Activated CD4-positive, alpha-beta T cell treated with anti-CD3 and anti-CD28 coated beads for 4 hours (primary cell): Measurements from ENCODE around the gene COG7.
"Not testable (repeated sequence)": the region's sequence is repeated elsewhere in the genome, so short reads cannot be mapped to it uniquely, and the experiment has no call there.

Experiments
- DNase-seq, 2 donors: peaks; one replicate each; pipeline ENCODE4 v3.0.0-alpha.2; 2020

The COG7 gene

DNA sequence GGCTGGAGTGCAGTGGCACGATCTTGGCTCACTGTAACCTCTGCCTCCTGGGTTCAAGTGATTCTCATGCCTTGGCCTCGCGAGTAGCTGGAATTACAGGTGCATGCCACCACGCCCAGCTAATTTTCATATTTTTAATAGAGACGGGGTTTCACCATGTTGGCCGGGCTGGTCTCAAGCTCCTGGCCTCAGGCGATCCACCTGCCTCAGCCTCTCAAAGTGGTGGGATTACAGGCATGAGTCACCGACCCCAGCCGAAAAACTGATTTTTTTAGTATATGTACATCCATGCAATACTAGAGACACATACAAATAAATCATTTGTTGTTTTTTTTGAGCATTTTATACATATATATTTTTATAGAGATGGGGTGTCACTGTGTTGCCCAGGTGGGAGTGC is 71.3 kb downstream of the COG7 start:
- DNase-seq, result not testable (repeated sequence)

DNA sequence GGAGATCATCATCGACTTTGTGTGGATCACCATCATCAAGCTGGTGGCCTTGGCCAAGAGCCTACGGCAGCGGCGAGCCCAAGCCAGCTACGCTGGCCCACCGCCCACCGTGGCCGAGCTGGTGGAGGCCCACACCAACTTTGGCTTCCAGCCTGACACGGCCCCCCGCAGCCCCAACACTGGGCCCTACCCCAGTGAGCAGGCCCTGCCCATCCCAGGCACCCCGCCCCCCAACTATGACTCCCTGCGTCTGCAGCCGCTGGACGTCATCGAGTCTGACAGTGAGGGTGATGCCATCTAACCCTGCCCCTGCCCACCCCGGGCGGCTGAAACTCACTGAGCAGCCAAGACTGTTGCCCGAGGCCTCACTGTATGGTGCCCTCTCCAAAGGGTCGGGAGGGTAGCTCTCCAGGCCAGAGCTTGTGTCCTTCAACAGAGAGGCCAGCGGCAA is 72.5 kb downstream of the COG7 start:
- DNase-seq, result no peak

DNA sequence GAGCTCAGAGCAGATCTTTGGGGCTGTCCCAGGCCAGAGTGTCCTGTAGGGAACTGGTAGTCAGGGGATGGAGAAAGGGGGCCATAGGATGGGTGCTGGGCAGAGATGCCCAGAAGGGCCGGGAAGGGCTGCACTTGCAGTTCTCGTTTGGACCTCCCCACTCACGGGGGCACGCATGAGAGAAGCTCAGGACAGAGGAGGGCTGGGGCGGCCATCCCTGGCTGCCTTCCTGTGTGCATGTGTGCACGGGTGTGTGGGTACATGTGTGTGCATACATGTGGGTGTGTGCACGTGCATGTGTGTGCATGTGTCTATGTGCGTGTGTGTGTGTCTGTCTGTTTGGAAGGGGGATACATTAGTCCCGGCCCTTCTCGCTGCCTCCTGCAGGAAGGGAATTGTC is 73.3 kb downstream of the COG7 start:
- no peak for DNase-seq

DNA sequence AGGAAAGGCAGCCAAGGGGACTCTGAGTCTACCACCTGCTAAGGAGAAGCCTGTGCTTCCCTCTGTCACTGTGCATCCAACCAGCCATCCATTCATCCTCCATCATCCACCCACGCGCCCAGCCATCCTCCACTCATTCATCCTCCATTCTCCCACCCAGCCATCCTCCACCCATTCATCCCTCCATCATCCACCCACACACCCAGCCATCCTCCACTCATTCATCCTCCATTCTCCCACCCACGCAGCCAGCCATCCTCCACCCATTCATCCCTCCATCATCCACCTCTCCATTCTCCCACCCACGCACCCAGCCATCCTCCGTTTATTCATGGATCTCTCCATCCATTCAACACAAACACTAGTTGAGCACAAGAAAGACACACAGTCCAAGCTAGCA is 74.1 kb downstream of the COG7 start:
- no peak for DNase-seq

DNA sequence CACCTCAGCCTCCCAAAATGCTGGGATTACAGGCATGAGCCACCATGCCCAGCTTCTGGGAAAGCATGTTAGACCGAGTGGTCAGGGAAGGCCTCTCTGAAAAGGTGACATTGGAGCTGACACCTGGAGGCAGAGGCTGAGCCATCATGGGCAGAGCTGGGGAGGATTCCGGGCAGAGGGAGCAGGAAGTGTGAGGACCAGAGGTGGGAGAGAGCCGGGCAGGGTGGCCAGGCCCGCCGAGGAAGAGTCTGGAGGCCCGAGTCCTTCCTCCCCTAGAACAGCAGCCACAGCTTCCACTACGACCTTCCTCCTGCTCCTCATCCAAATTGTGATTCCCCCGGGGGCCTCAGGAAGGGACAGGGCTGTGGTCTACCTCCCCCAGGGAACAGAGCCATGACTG is 74.7 kb downstream of the COG7 start:
- no peak for DNase-seq

DNA sequence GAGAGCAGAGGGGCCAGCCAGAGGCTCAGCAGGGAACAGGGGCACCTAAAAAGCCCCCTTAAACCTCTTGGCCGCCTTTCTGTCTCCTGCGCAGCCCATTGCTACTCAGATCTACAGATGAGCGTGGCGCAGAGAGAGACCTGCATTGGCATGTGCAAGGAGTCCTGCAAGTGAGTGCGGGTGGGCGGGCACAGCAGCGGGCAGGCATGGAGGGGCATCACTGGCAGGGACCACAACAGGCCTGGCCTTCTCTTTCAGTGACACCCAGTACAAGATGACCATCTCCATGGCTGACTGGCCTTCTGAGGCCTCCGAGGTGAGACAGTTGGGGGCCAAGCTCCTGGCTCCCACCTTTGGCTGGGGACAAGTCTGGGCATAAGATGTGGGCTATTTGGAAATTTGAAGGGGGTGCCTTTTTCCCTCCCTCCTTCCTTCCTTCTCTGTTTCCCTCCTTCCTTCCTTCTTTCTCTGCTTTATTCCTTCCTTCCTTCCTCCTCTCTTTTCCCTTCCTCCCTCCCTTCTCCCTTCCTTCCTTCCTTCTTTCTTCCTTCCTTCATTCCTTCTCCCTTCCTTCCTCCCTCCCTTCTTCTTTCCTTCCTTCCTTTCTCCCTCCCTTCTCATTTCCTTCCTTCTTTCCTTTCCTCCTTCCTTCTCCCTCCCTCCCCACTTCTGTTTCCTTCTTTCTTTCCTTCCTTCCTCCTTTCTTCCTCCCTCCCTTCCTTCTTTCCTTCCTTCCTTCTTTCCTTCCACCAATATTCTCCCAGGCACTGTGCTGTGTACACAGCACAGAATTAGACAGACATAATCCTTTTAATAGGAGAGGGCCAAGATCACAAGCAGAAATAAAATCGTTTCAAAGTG is 75.7 kb downstream of the COG7 start:
- no peak for DNase-seq

DNA sequence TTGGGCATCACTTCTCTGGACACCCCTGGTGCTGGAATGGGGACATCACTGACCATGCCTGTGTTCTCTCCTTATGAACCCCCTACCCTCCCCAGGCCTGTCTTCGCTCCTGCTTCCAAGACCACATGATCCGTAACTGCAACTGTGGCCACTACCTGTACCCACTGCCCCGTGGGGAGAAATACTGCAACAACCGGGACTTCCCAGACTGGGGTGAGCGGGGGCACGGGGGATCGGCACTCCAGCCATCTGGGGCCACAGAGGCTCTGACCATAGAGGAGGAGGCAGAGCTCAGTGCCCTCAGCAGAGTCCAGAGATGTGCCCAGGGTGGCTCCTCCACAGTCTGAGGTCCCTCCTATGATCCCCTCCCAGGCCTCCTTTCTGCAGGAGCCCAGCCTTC is 77.3 kb downstream of the COG7 start:
- no peak for DNase-seq

DNA sequence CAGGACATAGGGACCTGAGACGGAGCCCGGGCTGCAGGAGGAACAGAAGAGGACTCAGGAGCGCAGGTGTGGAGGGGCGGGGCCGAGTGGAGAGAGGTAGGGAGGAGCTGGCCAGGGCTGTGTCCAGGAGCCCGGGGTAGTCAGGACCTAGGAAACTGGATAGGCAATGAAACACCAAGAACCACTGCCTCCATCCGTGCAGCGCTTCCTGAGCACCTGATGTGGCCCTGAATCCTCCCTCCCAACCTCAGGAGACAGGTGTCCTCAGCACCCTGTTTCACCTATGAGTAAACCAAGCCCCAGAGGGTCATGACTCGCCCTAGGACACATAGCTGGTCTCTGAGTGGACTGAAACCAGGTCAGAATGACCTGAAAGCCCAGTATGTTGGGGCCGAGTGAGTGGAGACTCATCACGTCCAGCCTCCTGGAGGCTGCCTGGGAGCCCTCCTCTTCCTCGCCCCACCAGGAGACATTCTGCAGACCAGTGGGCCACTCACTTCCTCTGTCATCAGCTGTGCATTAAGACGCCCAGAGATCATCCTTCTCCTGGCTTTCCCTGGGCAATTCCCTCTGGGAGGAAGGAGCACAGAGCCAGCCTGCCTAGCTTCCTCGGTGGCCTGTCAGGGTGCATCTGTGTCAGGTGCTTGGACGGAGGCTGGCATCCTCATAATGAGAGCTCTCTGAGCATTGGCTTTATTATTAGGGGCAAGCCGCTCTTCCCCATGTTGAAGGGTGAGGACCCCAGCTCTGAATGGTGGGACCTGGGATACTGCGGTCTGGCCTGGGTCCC is 78.1 kb downstream of the COG7 start:
- DNase-seq, result no peak

DNA sequence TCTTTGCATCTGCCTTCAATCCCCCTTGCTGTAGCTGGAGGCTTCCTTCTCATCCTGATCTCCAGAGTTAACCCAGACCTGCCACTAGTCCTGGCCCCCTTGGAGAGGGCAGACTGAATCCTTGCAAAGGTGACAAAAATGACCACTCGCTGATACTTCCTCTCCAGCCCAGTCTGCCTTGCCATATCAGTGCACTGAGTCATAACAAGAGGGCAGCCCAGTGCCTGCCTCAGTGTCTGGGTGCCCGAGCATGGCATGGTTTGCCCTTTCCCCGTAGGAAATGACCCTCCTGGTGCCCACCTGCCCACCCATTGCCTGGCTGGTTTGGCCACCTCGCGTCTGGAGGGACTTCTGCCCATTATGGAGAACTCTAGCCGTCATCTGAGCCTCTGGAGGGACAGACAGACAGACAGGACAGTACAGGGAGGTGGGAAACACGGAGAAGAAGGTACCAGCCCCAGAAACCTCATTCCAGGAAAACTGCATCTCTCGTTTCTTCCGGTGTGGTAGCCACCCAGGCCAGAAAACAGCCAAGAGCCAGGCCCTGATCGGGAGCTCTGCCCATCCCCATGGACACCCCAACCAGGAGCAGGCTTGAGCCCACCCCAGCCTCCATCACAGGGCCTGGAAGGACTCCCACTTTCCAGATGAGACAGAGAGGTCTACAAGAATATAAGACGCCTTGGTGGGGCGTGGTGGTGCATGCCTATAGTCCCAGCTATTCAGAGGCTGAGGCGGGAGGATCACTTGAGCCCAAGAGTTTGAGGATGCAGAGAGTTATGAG is 79.4 kb downstream of the COG7 start:
- no peak for DNase-seq

DNA sequence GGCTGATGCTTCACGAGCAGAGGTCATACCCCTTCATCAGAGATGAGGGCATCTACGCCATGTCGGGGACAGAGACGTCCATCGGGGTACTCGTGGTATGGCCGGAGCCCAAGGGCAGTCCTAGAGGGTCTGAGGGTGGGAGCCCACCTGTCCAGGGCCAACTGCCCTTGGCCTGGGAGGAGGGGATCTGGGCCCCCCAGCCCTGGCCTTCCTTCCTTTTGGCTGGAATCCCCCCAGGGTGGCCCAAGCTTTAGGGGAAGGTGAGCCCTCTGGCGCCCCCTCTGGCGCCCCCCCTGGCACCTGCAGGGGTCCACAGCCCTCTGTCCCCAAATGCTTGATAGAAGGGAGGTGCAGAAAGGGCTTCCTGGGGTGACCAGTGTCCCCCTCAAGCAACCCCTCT is 81.6 kb downstream of the COG7 start:
- DNase-seq, result no peak

DNA sequence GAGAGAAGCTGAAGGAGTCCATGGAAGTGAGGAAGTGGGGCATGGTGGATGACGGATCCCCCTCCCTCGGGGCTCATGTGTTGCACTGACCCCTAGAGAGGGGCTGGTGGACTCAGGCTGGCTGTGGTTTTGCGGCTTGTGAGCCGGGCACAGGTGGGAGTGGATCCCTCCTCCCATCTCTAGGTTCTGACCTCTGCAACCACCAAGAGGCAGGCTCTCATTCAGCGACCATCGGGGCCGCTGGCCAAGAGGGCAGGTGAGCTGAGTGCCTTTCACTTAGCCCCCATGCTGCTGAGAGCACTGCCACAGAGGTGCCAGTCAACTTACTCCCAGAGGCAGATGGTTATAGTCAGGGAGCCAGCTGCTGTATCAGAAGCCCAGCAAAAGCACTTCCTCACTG is 83.6 kb downstream of the COG7 start:
- no peak for DNase-seq

DNA sequence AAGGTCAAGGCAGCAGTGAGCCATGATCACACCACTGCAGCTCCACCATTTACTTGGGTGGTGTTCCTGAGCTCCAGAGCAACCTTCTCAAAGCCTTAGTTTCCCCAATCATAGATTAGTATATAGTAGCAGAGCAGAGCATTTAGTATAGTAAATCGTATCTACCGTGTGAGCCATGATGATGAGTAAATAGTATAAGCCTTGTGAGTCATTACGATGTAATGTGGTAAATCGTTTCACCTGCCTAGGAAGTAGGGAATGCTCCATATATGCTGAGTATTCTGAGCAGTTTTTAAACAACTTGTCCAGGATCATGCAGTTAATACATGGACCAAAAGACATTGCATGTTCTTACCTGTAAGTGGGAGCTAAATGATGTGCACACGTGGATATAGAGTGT is 84.5 kb downstream of the COG7 start:
- DNase-seq, result no peak

DNA sequence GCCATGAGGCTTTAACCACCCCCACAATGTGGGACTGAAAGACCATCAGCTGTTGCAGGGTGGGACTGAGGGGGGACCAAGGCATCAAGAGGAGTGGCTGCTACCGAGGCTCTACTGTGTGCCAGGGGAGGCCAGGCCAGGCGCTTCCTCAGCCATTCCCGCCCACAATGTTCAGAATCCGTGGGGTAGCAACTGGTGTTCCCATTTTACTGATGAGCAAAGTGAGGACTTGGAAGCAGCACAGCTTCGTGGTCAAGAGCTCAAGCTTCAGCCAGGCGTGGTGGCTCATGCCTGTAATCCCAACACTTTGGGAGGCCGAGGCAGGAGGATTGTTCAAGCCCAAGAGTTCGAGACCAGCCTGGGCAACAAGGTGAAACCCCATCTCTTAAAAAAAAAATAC is 85.0 kb downstream of the COG7 start:
- DNase-seq, result no peak

DNA sequence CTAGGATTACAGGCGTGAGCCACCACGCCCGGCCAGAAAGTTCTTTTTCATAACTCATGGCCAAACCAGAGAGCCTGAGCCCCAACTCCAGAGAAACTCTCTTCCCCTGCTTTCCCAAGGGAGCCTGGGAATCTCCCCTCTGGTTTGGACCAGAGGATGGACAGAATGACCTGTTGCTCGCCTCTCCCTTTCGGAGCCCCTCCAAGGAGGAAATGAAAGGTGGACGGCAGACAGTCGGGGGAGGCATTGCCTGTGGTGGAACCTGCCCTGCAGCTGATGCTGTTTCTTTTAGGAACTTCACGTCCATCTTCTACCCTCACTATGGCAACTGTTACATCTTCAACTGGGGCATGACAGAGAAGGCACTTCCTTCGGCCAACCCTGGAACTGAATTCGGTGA is 85.4 kb downstream of the COG7 start:
- DNase-seq, result no peak

DNA sequence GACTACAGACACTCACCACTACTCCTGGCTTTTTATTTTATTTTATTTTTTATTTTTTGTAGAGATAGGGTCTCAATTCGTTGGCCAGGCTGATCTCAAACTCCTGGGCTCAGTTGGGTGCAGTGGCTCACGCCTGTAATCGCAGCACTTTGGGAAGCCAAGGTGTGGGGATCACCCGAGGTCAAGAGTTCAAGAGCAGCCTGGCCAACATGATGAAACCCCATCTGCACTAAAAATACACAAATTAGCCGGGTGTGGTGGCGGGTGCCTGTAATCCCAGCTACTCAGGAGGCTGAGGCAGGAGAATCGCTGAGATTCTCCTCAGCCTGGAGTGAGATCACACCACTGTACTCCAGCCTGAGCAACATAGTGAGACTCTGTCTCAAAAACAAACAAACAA is 86.6 kb downstream of the COG7 start:
- not testable (repeated sequence) for DNase-seq

DNA sequence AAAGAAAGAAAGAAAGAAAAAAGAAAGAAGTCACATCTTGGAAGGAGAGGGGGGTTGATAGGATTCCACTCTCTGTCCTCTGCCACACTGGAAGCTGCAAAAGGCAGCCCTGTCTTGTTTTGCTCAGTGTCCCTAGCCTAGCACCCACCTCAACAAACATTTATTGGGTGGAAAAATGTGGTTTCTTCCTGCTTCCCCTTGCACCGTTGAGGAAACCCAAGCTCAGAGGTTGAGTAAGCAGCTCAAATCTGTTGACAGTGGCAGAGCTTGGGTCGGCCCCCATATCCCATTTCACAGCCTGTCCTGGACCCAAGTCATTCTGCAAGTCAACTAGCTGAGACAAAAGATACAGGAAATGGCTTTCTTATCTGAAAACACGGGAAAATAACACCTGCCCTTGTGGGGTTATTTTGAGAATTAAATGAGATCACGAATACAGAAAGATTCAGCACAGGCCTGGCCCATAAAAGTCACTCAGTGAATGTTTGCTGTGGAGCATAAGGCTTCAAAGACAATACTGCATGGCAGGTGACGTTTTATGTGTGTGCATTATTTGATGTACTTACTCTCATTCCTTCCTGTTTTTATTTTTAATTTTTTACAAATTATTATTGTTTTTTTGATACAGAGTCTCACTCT is 87.3 kb downstream of the COG7 start:
- DNase-seq, result no peak

DNA sequence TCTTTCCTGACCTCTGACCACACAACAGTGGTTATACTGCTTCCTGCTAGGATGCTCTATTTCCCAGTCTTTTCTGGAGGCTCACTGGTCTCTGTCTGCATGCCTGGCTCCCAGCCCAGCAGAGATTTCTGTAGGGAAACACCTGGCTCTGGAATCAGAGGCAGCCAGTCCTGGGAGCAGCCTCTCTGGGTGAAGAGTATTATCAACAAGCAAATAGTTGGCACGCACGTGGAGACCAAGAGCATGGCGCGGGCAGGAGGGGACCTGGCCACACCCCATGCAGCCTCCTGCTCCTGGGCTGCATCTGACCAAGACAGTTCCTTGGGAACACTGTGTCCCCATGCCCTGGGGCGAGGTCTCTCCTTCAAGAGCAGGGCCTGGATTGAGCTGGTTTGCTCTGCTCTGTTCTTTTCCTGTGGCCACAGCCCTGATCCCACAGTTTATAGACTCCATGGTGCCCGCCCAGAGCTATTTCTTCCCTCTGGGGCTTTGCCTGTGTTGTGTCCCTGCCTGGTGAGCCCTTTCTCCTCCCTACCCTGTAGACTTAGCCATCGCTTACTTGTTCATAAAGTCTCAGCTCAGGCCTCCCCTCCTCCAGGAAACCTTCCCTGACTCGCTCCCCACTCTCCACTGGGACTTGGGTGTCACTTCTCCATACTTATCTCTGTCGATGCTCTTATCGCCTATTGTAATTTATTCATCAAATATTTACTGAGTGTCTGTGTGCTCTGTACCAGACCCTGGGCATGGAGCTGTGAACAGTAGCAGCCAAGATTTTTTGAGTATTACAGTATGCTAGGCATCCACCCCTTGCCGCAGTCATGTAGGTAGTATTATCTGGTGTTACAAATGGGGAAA is 90.3 kb downstream of the COG7 start:
- DNase-seq, result no peak

DNA sequence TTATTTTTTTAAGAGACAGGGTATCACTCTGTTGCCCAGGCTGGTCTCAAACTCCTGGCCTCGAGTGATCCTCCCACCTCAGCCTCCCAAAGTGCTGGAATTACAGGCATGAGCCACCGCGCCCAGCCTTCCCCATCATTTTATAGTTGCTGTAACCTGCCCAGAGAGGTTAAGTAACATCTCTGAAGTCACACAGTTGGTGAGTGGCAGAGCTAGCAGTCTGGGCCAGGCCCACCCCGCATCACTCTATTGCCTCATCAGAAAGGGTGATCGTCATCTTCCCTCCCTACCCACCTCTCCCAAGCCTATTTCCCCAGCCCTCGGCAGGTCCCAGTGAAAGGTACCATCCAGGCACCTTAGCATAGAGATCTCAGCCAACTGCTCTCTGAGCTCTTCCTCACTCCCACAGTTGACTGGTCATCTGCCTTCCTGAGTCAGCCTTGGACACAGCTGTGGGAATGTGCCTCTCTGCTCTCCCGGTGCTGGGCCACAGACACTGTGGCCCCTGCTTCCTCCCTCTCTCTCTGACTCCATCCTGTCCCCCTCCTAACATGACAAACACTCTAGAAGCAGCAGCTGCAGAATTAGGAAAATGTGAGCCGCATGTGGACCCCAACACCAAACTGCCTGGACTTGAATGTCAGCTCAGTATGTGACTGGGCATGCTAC is 93.8 kb downstream of the COG7 start:
- no peak for DNase-seq

DNA sequence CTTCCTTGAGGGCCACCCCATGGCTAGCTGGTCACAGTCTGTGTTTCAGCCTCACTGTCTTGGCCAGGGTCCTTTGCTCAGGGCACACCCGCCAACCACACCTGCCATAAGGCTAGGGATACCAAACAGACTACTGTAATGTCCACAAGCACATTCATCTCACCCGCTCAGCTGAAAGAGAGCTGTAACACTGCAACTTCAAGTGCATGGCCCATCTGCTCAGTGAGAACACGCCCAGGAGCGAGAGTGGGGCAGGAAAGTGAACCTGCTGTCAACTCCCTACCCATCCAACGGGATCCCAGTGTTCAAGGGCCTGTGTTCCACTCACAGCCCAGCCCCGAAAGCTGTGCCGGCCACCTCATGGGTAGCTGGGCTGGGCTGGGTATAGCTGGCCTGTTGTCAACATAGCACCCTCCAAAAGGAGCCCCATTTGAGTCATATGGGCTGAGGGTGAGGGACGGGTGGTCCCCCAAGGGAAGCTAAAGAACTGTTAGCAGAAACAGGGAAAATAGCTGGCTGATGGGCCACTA is 95.2 kb downstream of the COG7 start:
- DNase-seq, result no peak

DNA sequence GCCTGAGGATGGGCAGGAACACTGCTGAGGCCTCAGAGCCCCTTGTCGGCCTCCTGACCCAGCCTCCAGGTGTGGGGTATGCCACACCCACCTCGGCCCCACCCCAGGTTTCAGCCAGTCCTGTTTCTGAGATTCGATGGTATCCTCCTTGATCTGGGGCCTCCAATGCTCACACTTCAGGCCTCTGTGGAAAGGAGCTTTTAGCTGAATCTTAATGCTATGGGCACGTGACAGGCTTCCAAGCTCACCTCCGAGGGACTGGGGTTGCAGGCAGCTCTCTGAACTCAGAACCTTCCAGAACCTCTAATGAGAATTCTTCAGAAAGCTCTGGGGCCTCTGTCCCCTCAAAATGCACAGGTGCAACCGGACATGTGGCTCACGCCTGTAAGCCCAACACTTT is 96.0 kb downstream of the COG7 start:
- DNase-seq, result no peak

DNA sequence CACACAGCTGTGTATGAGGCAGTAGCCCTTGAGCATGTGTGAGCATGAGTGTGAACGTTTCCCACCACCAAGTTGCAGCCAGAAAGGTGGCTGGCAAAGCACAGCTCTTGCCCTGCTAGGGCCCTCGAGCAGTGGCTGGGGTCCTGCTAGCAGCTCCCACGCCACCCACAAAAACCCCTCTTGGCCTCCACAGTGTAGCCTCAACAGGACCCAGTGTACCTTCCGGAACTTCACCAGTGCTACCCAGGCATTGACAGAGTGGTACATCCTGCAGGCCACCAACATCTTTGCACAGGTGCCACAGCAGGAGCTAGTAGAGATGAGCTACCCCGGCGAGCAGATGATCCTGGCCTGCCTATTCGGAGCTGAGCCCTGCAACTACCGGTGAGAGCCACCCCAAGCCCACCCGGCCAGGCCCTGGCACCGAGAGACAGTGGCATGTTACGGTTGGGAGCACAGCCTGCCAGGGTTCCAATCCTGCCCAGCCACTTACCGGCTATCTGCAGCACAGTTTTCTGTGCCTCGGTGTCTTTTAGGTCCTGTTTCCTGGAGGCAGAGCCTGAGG is 97.8 kb downstream of the COG7 start:
- no peak for DNase-seq
